ENCODE measurements around the gene EXOC2.

Gene EXOC2

GRCh38 chr6:465531-466348, 227.2 kb downstream of the EXOC2 start:
- no peak for DNase-seq (ENCODE audit: low spot score)

- DNase-seq (ENCODE audit: low spot score), result no peak
Observed at GRCh38 chr6:456887-457286, 236.1 kb downstream of the EXOC2 start.

GRCh38 chr6:456358-456867, 236.5 kb downstream of the EXOC2 start:
- no peak for DNase-seq (ENCODE audit: low spot score)

- DNase-seq (ENCODE audit: low spot score), result no peak
Observed at GRCh38 chr6:455835-456234, 237.1 kb downstream of the EXOC2 start.

GRCh38 chr6:455006-455585, 237.8 kb downstream of the EXOC2 start:
- DNase-seq (ENCODE audit: low spot score), result no peak

- no peak for DNase-seq (ENCODE audit: low spot score)
Observed at GRCh38 chr6:454148-454991, 238.6 kb downstream of the EXOC2 start.

- no peak for DNase-seq (ENCODE audit: low spot score)
Observed at GRCh38 chr6:453152-453551, 239.8 kb downstream of the EXOC2 start.

GRCh38 chr6:452301-453067, 240.5 kb downstream of the EXOC2 start:
- no peak for DNase-seq (ENCODE audit: low spot score)

- DNase-seq (ENCODE audit: low spot score), result no peak
Observed at GRCh38 chr6:451847-452246, 241.1 kb downstream of the EXOC2 start.

GRCh38 chr6:451336-451735, 241.6 kb downstream of the EXOC2 start:
- DNase-seq (ENCODE audit: low spot score), result no peak

- DNase-seq (ENCODE audit: low spot score), result no peak
Observed at GRCh38 chr6:449486-450419, 243.2 kb downstream of the EXOC2 start.

GRCh38 chr6:449057-449430, 243.9 kb downstream of the EXOC2 start:
- no peak for DNase-seq (ENCODE audit: low spot score)

GRCh38 chr6:448296-449056, 244.5 kb downstream of the EXOC2 start:
- DNase-seq (ENCODE audit: low spot score), result no peak

- DNase-seq (ENCODE audit: low spot score), result no peak
Observed at GRCh38 chr6:447381-448165, 245.4 kb downstream of the EXOC2 start.

- no peak for DNase-seq (ENCODE audit: low spot score)
Observed at GRCh38 chr6:446418-447366, 246.2 kb downstream of the EXOC2 start.

GRCh38 chr6:445571-446417, 247.1 kb downstream of the EXOC2 start:
- DNase-seq (ENCODE audit: low spot score), result no peak

- no peak for DNase-seq (ENCODE audit: low spot score)
Observed at GRCh38 chr6:444653-445275, 248.2 kb downstream of the EXOC2 start.

All from hepatic stellate cell (primary cell).